HG03103 (cell line): ENCODE data around the gene SORCS2.

Experiments used
- ATAC-seq: cut with Tn5 transposase; IDR thresholded peaks from one replicate; pipeline ENCODE4 v1.9.1; 2021; ENCODE audit warnings: low read depth; ENCODE audit not compliant: unreplicated experiment

The SORCS2 gene

DNA sequence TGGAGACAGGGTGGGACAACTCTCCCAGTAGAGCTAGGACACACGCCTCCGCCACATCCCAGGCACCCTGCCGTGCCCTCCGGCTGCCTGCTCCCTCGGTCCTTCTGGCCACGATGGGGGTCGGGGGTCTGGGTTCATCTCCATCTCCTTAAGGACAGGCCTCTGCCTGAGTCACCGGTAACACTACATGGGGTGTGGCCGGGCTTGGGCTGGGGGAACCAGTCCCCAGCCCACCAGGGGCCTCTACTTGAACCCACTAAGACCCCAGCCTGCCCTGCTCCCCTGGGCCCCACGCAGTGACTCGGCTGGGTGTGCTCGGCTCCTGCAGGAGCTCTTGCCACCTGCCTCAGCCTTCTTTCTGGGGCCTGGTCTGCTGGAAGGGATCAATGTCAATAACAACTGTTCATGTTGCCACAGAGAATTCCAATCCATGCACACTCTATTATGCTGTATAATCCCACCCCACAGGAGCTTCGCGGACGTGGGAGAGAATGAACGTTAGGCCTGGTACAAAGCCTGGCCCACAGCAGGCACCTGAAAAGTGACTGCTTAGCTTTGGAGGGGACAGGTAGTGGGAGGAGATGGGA lies 420.1 kb downstream of the SORCS2 start:
- no peak for ATAC-seq

DNA sequence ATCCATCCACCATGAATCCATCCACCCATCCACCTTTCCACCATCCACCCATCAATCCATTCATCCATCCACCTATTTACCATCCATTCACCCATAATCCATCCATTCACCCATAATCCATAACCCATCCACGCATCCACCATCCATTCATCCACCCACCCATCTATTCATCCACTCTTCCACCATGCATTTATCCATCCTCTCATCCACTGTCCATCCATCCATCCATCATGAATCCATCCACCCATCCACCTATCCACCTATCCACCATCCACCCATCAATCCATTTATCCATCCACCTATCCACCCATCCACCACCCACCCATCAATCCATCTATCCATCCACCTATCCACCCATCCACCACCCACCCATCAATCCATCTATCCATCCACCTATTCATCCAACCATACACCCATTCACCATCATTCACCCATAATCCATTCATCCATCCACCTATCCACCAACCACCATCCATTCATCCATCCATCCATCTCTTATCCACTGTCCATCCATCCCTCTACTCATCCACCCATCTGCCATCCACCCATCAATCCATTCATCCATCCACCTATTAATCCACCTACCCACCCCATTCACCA lies 422.1 kb downstream of the SORCS2 start:
- ATAC-seq = no peak

DNA sequence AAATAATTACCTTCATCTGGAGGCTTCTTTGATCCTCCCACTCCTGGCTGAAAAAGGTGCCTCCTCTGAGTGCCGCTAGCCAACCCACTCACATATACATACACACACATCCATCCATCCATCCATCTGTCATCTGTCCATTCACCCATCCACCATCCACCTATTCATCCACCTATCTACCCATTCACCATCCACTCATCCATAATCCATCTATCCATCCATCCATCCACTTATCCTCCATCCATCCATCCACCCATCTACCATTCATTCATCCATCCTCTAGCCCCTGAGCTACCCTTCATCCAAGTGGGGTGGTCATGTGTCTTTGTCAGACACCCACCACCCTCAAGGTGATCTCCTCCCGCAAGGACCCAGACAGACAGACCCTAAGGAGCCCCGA lies 423.9 kb downstream of the SORCS2 start:
- ATAC-seq = no peak

DNA sequence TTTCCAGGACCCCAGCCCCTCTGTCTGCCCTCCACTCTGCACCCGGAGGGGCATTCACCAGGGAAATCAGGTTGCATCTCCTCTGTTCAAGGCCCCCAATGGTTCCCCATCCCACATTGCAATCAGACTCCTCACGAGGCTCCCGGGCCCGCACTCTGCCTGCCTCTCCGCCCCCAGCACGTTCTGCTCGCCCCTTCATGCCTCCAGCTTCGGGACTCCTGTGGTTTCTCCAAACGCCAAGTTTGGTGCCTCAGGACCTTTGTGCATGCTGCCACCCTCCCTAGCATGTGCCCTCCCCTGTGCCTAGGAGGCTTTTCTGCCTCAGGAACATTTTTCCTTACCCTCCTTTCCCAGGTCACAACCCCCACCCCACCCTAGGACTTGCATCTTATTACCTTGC lies 426.0 kb downstream of the SORCS2 start:
- no peak for ATAC-seq

DNA sequence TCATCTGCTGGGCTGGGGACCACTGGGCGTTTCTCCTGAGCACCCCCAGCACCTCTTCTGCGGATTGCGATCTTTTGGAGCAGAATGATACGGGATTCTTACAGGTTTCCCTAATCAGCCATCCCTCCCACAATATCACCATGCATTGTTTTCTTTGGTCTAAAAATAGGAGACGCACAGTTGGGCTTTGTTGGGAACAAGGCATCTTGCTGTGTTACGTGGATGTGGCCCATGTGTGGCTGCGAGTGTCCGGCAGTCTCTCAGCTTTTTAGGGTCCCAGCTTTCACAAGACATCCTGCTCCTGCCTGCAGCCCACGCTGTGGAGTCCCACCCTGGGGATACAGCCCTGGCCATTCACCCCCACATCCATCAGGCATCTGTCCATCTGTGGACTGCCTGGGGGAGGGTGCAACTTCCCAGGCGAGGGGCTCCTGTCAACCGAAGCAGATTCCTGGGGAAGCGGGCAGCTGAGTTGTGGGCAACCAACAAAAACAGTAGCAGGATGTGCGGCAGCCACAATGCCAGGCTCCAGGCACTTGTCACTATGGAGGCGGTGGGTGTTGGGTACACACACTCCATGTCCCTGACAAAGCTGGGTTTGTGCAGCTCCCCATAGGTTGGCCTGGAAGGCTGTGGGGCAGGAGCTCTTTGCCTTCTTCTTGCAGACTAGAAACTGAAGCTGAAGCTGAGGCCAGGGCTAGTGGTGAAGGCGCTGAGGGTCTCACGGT lies 427.9 kb downstream of the SORCS2 start:
- ATAC-seq = no peak

DNA sequence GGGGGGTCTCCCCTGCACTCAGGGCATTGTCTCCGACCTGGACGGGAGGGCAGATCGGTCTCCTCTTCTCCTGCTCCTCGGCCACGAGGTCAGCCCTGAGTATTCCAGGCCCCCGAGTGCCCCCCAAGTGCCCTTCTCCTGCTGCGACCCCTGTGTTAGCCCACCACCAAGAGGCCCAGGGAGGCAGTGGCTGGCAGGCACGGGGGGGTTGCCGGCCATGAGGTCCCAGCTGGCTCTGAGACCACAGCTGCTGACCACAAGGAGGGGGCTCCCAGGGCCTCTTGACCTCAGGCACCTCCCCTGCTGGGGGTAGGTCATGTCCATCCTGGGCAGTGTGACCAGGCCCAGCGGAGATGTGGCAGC lies 428.5 kb downstream of the SORCS2 start:
- no peak for ATAC-seq

DNA sequence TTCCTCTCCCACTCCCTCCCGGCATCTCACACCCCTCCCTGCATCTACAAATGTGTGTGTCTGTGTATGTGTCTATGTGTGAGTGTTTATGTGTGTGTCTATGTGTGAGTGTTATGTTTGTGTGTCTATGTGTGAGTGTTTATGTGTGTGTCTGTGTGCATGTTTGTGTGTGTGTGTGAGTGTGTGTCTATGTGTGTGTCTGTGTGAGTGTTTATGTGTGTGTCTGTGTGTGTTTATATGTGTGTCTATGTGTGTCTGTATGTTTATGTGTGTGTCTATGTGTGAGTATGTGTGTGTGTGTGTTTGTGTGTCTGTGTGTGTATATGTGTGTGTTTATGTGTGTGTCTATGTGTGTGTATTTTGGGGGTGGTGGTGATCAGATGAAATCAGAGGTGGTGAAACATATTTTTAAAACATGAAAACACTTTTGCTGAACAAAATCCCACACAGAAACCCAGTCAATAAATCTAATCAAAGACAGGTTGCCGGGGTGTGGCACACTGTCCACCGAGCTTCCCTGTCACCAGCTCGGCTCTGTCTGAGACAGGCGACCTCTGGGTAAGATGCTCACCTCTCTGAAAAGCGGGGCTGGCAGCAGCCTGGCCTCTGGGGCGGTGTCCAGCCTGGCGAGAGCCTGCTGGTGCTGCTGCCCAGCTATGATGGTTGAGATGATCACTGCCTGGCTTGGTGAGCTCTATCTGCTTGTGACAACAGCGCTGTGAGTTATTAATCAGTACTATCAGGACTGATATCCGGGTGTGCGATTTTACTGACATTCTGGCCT lies 429.1 kb downstream of the SORCS2 start:
- no peak for ATAC-seq

DNA sequence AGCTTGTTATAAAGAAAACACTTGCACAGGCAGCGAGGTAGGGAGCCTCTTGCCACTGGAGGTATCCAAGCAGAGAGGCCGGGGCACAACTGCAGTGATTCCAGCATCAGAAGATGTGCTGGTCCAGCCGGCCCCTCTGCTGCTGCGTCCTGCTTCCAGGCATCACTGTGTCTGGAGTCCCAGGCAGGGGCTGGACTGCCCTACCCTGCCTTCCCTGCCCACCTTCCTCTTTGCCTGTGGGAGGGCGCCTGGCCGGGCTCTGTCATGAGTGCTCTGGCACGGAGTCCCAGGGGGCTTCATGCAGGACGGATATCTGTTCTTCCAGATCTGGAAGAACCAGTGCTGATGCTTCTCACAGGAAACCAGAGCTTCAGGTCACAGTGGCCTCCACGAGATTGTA lies 430.0 kb downstream of the SORCS2 start:
- no peak for ATAC-seq

DNA sequence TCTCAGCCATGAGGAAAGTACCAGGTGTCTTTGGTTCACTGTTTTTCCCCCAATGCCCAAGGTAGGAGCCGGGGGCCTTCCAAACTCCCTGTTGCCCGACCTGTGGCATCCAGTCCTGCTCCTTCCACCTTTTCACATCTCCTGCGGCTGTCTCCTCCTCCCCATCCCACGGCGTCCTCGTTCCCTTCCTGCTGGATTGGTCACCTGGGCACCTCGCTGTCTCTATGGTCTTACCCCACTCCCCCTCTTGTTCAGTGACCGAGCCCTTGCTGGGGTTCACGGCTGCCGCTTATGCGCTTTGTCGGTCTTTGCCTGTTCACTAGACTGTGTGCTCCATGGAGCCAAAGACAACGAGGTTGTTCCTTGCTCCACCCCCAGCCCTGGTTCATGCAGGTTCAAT lies 431.1 kb downstream of the SORCS2 start:
- ATAC-seq = no peak

DNA sequence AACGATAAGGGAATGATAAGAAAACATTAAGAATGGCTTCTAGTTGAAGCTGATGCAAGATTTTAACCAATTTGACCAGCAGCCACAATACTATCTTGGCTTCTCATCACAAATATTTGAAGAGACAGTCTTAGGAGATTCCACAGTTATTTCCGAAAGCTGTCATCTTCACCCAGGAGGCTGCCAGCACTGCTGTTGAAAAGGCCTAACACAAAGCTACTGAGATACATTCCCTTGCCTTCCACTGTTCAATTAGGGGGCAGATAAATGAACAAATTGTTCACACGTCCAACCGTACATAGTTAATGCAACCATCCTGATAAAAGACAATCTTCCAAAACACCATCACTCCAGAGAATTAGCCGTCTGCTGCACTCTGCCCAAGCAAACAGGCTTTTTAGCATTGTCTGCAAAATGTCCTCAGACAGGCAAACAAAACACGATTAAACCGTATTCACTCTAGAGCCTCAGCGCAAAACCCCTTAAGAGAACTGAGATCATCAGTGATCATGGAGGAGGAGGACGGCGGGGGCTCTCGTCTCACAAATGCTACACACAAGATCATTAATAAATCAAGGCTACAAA lies 432.1 kb downstream of the SORCS2 start:
- no peak for ATAC-seq

DNA sequence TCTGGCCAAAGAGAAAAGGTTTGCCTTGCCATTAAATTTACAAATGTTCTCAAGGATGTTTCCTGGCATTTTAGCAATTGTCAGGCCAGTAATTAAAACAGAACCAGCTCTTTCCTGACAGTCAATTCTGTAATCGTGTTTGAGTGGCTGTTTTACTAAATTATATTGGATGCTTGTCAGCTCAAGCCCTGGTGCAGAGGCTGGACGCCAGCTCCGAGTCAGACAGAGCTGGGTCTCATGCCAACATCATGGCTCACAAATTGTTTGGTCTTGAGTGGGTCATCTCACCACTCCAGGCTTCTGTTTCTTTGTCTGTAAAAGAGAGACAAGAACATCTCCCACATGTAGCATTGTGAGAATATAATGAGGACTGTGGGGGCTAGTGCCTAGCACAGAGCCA lies 432.7 kb downstream of the SORCS2 start:
- no peak for ATAC-seq

DNA sequence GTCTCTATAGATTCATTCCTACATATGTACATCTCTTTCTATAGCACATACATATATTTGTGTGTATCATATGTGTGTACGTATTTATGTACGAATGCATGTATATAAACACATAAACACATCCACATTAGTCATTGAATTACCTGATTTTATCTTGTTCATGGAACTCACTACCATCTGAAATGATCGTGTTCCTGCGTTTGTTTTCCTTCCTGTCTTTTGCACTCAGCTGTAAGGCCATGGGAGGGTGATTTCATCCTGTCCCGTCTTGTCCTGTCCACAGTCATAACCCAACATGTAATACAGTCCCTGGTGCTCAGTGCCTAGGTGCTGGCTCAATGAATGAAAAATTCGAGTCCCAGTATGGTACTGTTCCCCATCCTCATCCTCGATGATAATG lies 434.2 kb downstream of the SORCS2 start:
- no peak for ATAC-seq

DNA sequence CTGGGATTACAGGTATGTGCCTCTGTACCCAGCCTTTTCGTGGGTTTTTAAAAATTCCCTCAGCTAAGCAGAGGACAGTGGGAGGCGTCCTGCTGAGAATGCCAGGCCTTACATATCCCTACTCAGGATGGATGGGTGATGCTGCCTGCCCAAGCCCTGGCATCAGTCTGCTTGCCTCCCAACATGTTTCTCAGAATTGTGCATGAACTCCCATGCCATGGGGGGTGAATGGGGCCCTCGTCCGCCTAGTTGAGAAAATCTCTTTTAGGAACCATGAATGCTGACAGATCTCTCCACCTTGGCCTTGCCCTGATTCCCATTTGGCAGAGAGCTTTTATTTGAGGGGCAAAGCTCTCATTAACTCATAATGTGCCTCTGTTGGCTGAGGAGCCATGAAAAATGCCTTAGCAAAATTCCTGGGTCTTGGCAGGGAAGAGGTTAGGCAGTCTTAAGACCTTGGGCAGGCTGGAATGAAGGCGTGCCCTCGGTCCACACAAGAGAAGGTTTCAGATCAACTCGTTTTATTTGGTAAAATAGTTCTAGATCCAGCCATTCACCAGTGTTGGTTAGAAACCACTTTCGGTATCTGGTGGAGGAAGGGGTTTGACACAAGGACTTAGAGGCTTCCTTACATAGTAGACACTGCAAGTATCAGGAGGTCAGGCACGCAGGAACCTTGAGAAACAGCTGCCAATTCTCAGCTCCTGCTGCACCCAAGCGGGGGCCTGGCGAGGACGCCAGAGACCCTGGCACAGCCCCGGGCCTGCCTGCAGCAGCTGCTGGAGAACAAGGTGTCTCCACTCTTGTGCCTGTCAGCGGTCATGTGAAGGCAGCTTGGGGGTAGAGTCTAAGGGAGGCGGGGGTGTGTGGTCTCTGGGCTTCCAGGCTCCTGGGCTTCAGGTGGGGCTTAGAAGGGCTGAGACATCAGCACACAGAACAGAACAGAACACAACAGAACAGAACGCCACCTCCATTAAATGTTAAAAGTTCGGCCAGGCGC lies 435.2 kb downstream of the SORCS2 start:
- no peak for ATAC-seq

DNA sequence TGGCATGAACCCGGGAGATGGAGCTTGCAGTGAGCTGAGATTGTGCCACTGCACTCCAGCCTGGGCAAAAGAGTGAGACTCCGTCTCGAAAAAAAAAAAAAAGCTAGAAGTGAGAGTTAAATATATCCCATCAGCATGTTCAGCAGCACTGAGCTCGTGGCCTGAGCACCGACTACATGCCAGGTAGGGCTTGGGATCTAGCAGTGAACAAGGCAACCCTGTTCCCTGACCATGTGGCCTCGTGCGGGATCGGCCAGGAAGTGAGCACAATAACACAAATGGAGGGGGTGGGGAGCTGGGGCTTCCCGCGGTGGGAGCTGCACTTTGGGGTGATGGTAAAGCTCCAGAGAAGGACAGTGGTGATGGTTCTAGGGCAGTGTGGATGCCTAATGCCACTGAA lies 436.1 kb downstream of the SORCS2 start:
- no peak for ATAC-seq

DNA sequence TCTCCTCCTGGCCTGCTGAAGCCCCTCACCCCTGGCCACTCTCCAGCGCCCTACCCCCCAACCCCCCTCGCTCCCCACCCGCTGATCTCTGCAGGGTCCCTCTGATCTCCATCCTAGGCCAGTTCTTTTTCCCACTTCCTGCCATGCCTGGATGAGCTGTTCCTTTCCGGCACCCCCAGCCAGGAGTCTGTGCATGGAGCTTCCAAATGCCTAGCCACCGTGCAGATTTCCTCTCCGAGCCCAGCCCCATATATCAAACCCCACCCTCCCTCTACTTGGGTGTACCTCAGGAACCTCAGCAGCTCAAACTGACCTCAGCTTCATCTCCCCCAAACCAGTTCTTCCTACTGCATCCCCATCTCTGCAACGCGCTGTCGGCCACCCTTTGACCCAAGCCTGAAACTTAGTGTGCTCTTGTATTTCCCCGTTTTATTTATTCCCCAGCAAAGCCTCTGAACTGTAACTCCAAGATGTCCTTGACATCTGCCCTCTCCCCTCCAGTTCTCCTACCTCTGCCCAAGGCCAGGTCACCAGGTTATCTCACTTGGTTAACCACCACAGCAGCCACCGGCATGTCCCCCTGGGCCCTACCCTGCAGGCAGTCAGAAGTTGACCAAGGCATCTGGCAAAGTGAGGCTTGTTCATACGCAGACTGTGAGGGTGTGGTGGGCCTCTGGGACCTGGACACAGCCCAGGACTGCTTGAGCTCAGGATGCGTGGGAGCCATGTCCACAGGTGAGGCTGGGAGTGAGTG lies 437.3 kb downstream of the SORCS2 start:
- ATAC-seq = no peak

DNA sequence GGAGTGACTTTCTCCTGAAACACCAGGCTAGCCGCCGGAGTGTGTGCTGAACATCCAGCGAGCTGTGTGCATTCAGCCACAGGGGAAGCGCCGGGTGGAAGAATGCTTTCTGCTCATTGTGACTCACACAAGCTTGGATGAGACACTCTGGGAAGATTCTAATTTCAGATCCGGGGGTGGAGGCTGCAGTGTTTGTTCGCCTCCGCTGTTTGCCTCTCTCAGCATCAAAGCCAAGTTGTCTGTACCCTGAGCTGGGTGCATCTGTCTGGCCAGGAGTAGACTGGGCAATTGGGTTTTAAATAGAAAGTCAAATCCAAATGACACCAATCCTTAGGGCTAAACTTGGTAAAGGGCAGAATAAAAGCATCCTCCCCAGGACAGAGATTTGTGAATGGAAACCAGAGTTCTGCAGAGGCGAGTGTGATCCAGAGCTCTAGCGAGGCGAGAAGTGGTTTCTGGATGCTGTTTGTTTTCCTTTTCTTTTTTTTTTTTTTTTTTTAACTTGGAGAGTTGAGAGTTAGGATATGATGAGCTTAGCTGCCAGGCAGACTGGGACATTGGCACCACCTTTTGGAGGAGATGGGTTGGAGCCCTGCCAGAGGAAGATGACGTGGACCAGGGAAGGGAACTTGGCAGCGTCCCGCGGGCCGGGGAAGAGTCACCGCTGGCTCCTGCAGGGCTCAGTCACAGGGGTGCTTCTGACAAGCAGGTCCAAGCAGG lies 438.4 kb downstream of the SORCS2 start:
- ATAC-seq = no peak

DNA sequence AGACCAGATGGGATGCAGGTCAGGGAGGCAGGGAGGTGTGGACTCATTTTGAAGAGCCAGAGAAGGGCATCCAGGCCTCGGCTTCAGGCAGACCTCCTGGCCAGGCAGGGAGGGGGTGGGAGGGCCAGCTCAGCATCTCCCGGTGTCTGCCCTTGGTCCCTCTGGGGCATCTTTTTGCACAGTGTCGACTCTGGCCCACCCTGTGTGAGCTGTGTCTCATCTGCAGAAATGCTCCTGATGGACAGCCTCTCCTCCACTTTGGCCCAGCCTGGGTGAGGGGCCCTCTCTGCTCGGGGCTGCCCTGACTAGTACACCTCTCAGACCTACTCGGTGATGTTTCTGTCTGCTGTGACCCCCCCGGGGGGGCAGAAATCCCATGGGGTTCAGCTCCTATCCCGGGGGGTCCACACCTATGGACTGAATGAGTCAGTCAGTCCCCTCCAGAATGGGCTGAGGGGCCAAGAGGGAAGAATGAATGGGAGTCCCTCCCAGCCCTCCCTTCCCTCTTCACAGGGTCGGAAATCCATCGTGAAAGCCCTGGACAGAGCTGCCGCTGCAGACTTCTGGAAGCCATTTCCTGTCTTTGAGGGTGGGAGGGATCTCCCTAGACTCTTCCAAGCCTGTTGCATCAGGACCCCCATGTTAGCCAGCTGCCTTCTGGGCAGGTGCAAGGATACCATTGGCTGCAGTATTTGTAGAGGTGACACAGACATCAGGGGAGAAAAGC lies 439.1 kb downstream of the SORCS2 start:
- ATAC-seq = no peak

DNA sequence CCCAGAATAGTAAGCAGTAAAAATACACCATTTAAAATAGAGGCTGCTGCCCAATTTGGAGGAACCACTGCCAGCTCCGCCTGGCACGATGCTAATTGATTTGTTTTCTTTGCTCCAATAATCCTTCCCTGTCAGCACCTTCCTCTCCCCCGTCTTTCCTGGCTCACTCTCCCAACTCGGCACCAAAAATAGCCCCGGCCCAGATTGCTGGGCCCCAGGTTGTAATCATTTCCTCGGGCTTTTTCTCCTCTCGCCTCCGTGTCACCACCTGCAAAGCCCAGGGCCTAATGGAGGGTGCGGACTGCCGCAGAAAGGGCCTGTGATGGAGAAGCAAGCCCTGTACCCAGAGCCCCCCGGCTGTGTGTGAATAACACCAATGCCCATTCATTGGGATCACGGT lies 440.0 kb downstream of the SORCS2 start:
- no peak for ATAC-seq
